HCT116 (cell line): ENCODE results near the gene PLA2G7. TPM values are rescaled to one million over a fixed set of nuclear protein-coding genes. Genes with fewer than 3 reads are reported as not detected.

Source experiments
- ATAC-seq: fragments of 200-7000 bp; cut with Tn5 transposase; 2 replicates; pipeline ENCODE4 v1.9.1; 2020; ENCODE audit warnings: mild to moderate bottlenecking, moderate library complexity
- BruUV-seq: library from RNA; stranded (reverse); fragments of 400-500 nt; replicated peaks from 2 replicates; lab custom pipeline; 2021; lab: Mats Ljungman, UMichigan
- CTCF ChIA-PET: fragments of 300-600 bp; sonication (Branson Sonifier 250); formaldehyde crosslinking; loops from one replicate; lab custom pipeline; 2021; ENCODE audit warnings: antibody characterized with exemption; lab: Charles Lee
- POLR2A ChIA-PET: fragments of 300-600, 350-600 bp; sonication (Branson Sonifier 250); formaldehyde crosslinking; loops from one replicate; lab custom pipeline; 2021; ENCODE audit warnings: antibody characterized with exemption; lab: Charles Lee
- RAD21 ChIA-PET, 2 experiments: fragments of 300-600 bp; sonication (Branson Sonifier 250); formaldehyde crosslinking; loops; one replicate each; lab custom pipeline; 2023; ENCODE audit warnings: low total read pairs in 2 of 2; ENCODE audit not compliant: uncharacterized antibody in 2 of 2, unreplicated experiment in 2 of 2, low non-redundant PET in 1 of 2; lab: Charles Lee
- DNase-seq: peaks from one replicate; pipeline ENCODE4 v3.0.0-alpha.2; 2010; ENCODE audit warnings: low read depth, low spot score
- H2AFZ ChIP-seq: fragments of 200-600 bp; shearing (Covaris generic), sonication (generic); 2 replicates; pipeline ENCODE4 v1.6.1; 2017; ENCODE audit warnings: low read depth, mixed run types, mixed read lengths, antibody characterized with exemption, low read length; ENCODE audit not compliant: poor library complexity, severe bottlenecking
- H3K27ac ChIP-seq: 2 replicates; pipeline ENCODE4 v1.5.1; 2012; ENCODE audit warnings: low read depth, low read length
- H3K27me3 ChIP-seq: fragments of 200-600 bp; sonication (generic); 2 replicates; pipeline ENCODE4 v1.6.1; 2016; ENCODE audit warnings: mixed run types, low read length, mixed read lengths; ENCODE audit not compliant: insufficient read depth
- H3K36me3 ChIP-seq, 2 experiments: fragments of 200-500 bp in 1 of 2; fragments of 200-600 bp in 1 of 2; sonication (Bioruptor generic) in 1 of 2; sonication (generic) in 1 of 2; 2 replicates each; pipeline versions ENCODE4 v1.5.1 to v1.6.1; 2014 to 2016; ENCODE audit warnings: low read length in 2 of 2, inconsistent platforms in 1 of 2, mixed read lengths in 1 of 2, mixed run types in 1 of 2; ENCODE audit not compliant: insufficient read depth in 2 of 2, control insufficient read depth in 1 of 2
- H3K4me1 ChIP-seq, 2 experiments: fragments of 200-600 bp in 1 of 2; sonication (generic) in 1 of 2; 2 replicates each; pipeline versions ENCODE4 v1.5.1 to v1.6.1; 2012 to 2017; ENCODE audit warnings: low read length in 2 of 2, inconsistent platforms in 1 of 2, mild to moderate bottlenecking in 1 of 2, mixed read lengths in 1 of 2, mixed run types in 1 of 2, moderate library complexity in 1 of 2; ENCODE audit not compliant: insufficient read depth in 2 of 2, control insufficient read depth in 1 of 2
- H3K4me2 ChIP-seq: fragments of 200-600 bp; sonication (generic); 2 replicates; pipeline ENCODE4 v1.6.1; 2017; ENCODE audit warnings: mixed run types, low read length, mixed read lengths
- H3K4me3 ChIP-seq, 2 experiments: fragments of 200-600 bp in 1 of 2; sonication (generic) in 1 of 2; replicated peaks in 1 of 2; 2 replicates each; pipeline ENCODE4 v1.5.1; 2011 to 2016; ENCODE audit warnings: low read length in 2 of 2, control low read depth in 1 of 2, low read depth in 1 of 2, mild to moderate bottlenecking in 1 of 2, mixed read lengths in 1 of 2, mixed run types in 1 of 2
- H3K79me2 ChIP-seq: fragments of 200-600 bp; sonication (generic); 2 replicates; pipeline ENCODE4 v1.6.1; 2017; ENCODE audit warnings: mild to moderate bottlenecking, mixed run types, low read length, moderate library complexity, mixed read lengths; ENCODE audit not compliant: insufficient read depth
- H3K9ac ChIP-seq: fragments of 200-600 bp; sonication (generic); 2 replicates; pipeline ENCODE4 v1.6.1; 2016; ENCODE audit warnings: low read length, mixed read lengths
- H3K9me2 ChIP-seq: fragments of 200-600 bp; sonication (generic), shearing (Covaris generic); 2 replicates; pipeline ENCODE4 v1.6.1; 2017; ENCODE audit warnings: mixed run types, mild to moderate bottlenecking, moderate library complexity; ENCODE audit not compliant: insufficient read depth
- H3K9me3 ChIP-seq, 2 experiments: fragments of 200-500 bp in 1 of 2; fragments of 200-600 bp in 1 of 2; sonication (Bioruptor generic) in 1 of 2; sonication (generic) in 1 of 2; 2 replicates each; pipeline ENCODE4 v1.6.1; 2014 to 2017; ENCODE audit warnings: low read length in 2 of 2, mixed read lengths in 2 of 2, inconsistent platforms in 1 of 2, low read depth in 1 of 2, mild to moderate bottlenecking in 1 of 2, mixed run types in 1 of 2, moderate library complexity in 1 of 2; ENCODE audit not compliant: control insufficient read depth in 1 of 2, insufficient read depth in 1 of 2
- H4K20me1 ChIP-seq: fragments of 200-600 bp; sonication (generic), shearing (Covaris generic); 2 replicates; pipeline ENCODE4 v1.6.1; 2017; ENCODE audit warnings: mixed run types, mild to moderate bottlenecking, moderate library complexity; ENCODE audit not compliant: insufficient read depth
- CBX3 ChIP-seq: IDR thresholded peaks from 2 replicates; pipeline ENCODE4 v1.6.1; 2012; ENCODE audit warnings: low read depth
- ELF1 ChIP-seq: IDR thresholded peaks from 2 replicates; pipeline ENCODE4 v1.6.1; 2012; ENCODE audit warnings: low read depth, borderline replicate concordance
- EZH2 ChIP-seq: fragments of 200-600 bp; sonication (generic); IDR thresholded peaks from 2 replicates; pipeline ENCODE4 v1.6.1; 2017; ENCODE audit warnings: antibody characterized with exemption, mixed run types
- EZH2phosphoT487 ChIP-seq: fragments of 200-600 bp; IDR thresholded peaks from 2 replicates; pipeline ENCODE4 v1.6.1; 2018; ENCODE audit warnings: antibody characterized with exemption, borderline replicate concordance
- JUND ChIP-seq: IDR thresholded peaks from 2 replicates; pipeline ENCODE4 v1.6.1; 2012
- MAX ChIP-seq: IDR thresholded peaks from 2 replicates; pipeline ENCODE4 v1.6.1; 2012
- POLR2AphosphoS5 ChIP-seq: IDR thresholded peaks from 2 replicates; pipeline ENCODE4 v1.6.1; 2011; ENCODE audit warnings: mild to moderate bottlenecking, low read depth, low read length, moderate library complexity
- RAD21 ChIP-seq: IDR thresholded peaks from 2 replicates; pipeline ENCODE4 v1.6.1; 2012; ENCODE audit warnings: low read depth, mild to moderate bottlenecking
- SIN3A ChIP-seq: IDR thresholded peaks from 2 replicates; pipeline ENCODE4 v1.6.1; 2012; ENCODE audit warnings: low read depth
- SP1 ChIP-seq: IDR thresholded peaks from 2 replicates; pipeline ENCODE4 v1.6.1; 2012; ENCODE audit warnings: low read depth
- SRF ChIP-seq: IDR thresholded peaks from 2 replicates; pipeline ENCODE4 v1.6.1; 2012; ENCODE audit warnings: low read depth
- YY1 ChIP-seq: IDR thresholded peaks from 2 replicates; pipeline ENCODE4 v1.6.1; 2011; ENCODE audit warnings: low read length, low read depth, moderate library complexity, mild to moderate bottlenecking; ENCODE audit not compliant: insufficient replicate concordance; ENCODE audit errors: extremely low read depth
- ZNF274 ChIP-seq: fragments of 200-500 bp; sonication (Bioruptor generic); IDR thresholded peaks from 2 replicates; pipeline ENCODE4 v1.6.1; 2014; ENCODE audit warnings: mild to moderate bottlenecking, low read depth, low read length, inconsistent platforms
- intact Hi-C: fragments of 100-400 bp; cut with micrococcal nuclease; formaldehyde crosslinking; loops from 2 replicates; pipeline ENCODE4 v1.10.0; 2022
- total RNA-seq: library from RNA; stranded (reverse); gene quantifications from one replicate; pipeline ENCODE4 v1.2.1, GENCODE V29; 2021; ENCODE audit not compliant: unreplicated experiment
- TF ChIP-seq, protein P1 (sequence below): IDR thresholded peaks from 2 replicates; pipeline ENCODE4 v1.6.1; 2012
- TF ChIP-seq, protein P2 (sequence below): IDR thresholded peaks from 2 replicates; pipeline ENCODE4 v1.6.1; 2012; ENCODE audit warnings: low read depth

The PLA2G7 gene
- total RNA-seq, 1 experiment from 2014 or later, result 2.8 TPM

- Histone ChIP-seq H3K4me1 (0 out of 4 replicates have a peak, but pooled peaks cover 0 to 4% of the 10 kb centered on the region in 2 experiments), H3K27ac (no peak overlapping the region), H3K27me3 (no peaks in the 10 kb centered on the region), H3K36me3 (no peaks in the 10 kb centered on the region), H3K79me2 (no peaks in the 10 kb centered on the region), H3K9ac (no peak overlapping the region), H3K9me2 (no peaks in the 10 kb centered on the region), H3K9me3 (no peaks in the 10 kb centered on the region), H4K20me1 (no peaks in the 10 kb centered on the region), H2AFZ (no peak overlapping the region), H3K4me2 (no peak overlapping the region), H3K4me3 (no peak overlapping the region)
- ATAC-seq (no peak), DNase-seq (no peak)
- RAD21 ChIA-PET, result no interaction called here
- TF ChIP-seq SP1 (no peak), SRF (no peak), CBX3 (no peak), ZNF274 (no peak), MAX (no peak), JUND (no peak)
- intact Hi-C loops, result no loop called here
- POLR2A ChIA-PET, result no interaction called here
- CTCF ChIA-PET, result no interaction called here
- BruUV-seq, result no TSS peak
These were observed 28.7 kb downstream of the PLA2G7 start for GRCh38 chr6:46706464-46706863.

DNA sequence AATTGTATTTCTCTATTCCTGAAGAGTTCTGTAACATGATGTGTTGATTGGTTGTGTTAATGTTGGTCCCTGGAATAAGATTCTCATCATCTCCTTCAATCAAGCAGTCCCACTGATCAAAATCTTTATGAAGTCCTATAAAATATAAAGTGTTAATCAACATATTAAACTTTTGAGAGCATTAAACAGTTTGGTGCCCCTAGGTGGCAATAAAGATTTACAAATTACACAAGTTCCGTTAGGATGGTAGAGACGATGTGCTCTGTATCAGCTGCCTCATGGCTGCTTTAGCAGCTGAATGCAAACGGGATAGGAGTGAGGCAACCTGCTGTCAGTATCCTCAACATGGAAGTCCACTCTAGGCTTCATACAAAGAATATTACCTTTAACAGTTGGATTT is 30.6 kb downstream of the PLA2G7 start:
- peak; percentile 77 for ATAC-seq
- CTCF ChIA-PET, result interaction anchor here (1.0 to 1.3 kb wide), 3 partner anchors 75 to 281 kb away, joined by 3 read pairs; no protein-coding TSS in a partner anchor
- TF ChIP-seq ZNF274 (no peak), EZH2 (no peak), YY1 (peak; percentile 80), CBX3 (no peak), MAX (peak; percentile 36; the same call in 1 of the 2 replicates), ELF1 (no peak), SIN3A (no peak), POLR2AphosphoS5 (no peak), EZH2phosphoT487 (no peak), JUND (no peak), RAD21 (peak; percentile 75)
- TF ChIP-seq, protein P1, sequence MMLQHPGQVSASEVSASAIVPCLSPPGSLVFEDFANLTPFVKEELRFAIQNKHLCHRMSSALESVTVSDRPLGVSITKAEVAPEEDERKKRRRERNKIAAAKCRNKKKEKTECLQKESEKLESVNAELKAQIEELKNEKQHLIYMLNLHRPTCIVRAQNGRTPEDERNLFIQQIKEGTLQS, result no peak
- TF ChIP-seq, protein P2, sequence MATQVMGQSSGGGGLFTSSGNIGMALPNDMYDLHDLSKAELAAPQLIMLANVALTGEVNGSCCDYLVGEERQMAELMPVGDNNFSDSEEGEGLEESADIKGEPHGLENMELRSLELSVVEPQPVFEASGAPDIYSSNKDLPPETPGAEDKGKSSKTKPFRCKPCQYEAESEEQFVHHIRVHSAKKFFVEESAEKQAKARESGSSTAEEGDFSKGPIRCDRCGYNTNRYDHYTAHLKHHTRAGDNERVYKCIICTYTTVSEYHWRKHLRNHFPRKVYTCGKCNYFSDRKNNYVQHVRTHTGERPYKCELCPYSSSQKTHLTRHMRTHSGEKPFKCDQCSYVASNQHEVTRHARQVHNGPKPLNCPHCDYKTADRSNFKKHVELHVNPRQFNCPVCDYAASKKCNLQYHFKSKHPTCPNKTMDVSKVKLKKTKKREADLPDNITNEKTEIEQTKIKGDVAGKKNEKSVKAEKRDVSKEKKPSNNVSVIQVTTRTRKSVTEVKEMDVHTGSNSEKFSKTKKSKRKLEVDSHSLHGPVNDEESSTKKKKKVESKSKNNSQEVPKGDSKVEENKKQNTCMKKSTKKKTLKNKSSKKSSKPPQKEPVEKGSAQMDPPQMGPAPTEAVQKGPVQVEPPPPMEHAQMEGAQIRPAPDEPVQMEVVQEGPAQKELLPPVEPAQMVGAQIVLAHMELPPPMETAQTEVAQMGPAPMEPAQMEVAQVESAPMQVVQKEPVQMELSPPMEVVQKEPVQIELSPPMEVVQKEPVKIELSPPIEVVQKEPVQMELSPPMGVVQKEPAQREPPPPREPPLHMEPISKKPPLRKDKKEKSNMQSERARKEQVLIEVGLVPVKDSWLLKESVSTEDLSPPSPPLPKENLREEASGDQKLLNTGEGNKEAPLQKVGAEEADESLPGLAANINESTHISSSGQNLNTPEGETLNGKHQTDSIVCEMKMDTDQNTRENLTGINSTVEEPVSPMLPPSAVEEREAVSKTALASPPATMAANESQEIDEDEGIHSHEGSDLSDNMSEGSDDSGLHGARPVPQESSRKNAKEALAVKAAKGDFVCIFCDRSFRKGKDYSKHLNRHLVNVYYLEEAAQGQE, result no peak

More for the DNA sequence above, 30.6 kb downstream of the PLA2G7 start:
- H3K4me2 ChIP-seq, result no peak overlapping the region
- no TSS peak for BruUV-seq
- POLR2A ChIA-PET, result no interaction called here
- no peaks in the 10 kb centered on the region for H3K27me3 ChIP-seq
- 0 out of 4 replicates have a peak, but pooled peaks cover 0 to 4% of the 10 kb centered on the region in 2 experiments for H3K4me1 ChIP-seq
- no peak overlapping the region for H3K27ac ChIP-seq
- H3K9ac ChIP-seq, result no peak overlapping the region
- no peaks in the 10 kb centered on the region for H4K20me1 ChIP-seq
- no peak overlapping the region for H3K4me3 ChIP-seq
- RAD21 ChIA-PET, result interaction anchor here in 1 of 2 experiments (0.8 kb wide), 1 partner anchor 340 kb away, joined by 3 read pairs; no protein-coding TSS in a partner anchor
- H3K9me2 ChIP-seq, result no peaks in the 10 kb centered on the region
- H3K79me2 ChIP-seq, result no peaks in the 10 kb centered on the region
- peak overlapping the region; percentile 79 for H2AFZ ChIP-seq
- H3K9me3 ChIP-seq, result no peaks in the 10 kb centered on the region
- intact Hi-C loops, result loop anchor here (1.0 to 5.0 kb wide), 3 partner anchors 77 to 286 kb away; no protein-coding TSS in a partner anchor
- DNase-seq, result peak; percentile 44
- no peaks in the 10 kb centered on the region for H3K36me3 ChIP-seq
